Prostate gland (tissue), 2 donors: ENCODE data around the gene ZDHHC5.

Experiments
- CTCF ChIP-seq, 4 experiments: fragments of 200-600 bp in 2 of 4; fragments of 450-650 bp in 2 of 4; sonication (generic) in 2 of 4; IDR thresholded peaks; 1 replicate in 3 of 4; 2 replicates in 1 of 4; pipeline ENCODE4 v1.5.1; 2016 to 2019; ENCODE audit warnings: antibody characterized with exemption in 4 of 4, mild to moderate bottlenecking in 2 of 4, moderate library complexity in 2 of 4
- POLR2AphosphoS5 ChIP-seq: sonication (generic); formaldehyde crosslinking; IDR thresholded peaks from one replicate; pipeline ENCODE4 v1.6.1; 2017; ENCODE audit warnings: antibody characterized with exemption

GRCh38 chr11:57649826-57650738, 17.8 kb upstream of the ZDHHC5 start, which contains the start of gene YPEL4:
- TF ChIP-seq CTCF (IDR thresholded peaks at IDR 0.05) (no peak), POLR2AphosphoS5 (no peak)
